Measurements from ENCODE around the gene ZNF311. TPM values are rescaled to one million over a fixed set of nuclear protein-coding genes. Genes with fewer than 3 reads are reported as not detected.

Gene ZNF311
- total and polyA plus RNA-seq, 8 donors: 0.19 to 1.2 (median 0.47) TPM

GRCh38 chr6:29008089-29008488, 3.0 kb upstream of the ZNF311 start:
- WGBS, 2 donors: 65 to 79% methylated on average over 2 of the region's 2 CpGs
- no peak for TF ChIP-seq CTCF (IDR thresholded peaks at IDR 0.05)
- no peak for FAIRE-seq
- no peak overlapping the region for H3K4me3 ChIP-seq
- no peak for ATAC-seq
- intact Hi-C loops (cut with DNase I): no loop called here
- peaks cover 0 to 18% (median 0%) of the 10 kb centered on the region in 4 donors for H3K27me3 ChIP-seq
- peaks cover 0 to 4% (median 3%) of the 10 kb centered on the region in 3 donors for H3K4me1 ChIP-seq
- H3K36me3 ChIP-seq: no peaks in the 10 kb centered on the region
- DNase-seq: no peak
- no peak overlapping the region for H3K27ac ChIP-seq
- H3K9me3 ChIP-seq: no peaks in the 10 kb centered on the region

- 77 to 82% methylated on average over 2 of the region's 2 CpGs for WGBS, 2 donors
- Histone ChIP-seq H3K27me3 (no peaks in the 10 kb centered on the region), H3K36me3 (no peaks in the 10 kb centered on the region), H3K27ac (no peak overlapping the region), H3K9me3 (no peaks in the 10 kb centered on the region), H3K4me3 (no peak overlapping the region), H3K4me1 (no peaks in the 10 kb centered on the region)
- ATAC-seq: no peak
- FAIRE-seq: no peak
- no peak for DNase-seq
- intact Hi-C loops (cut with DNase I): no loop called here
- no peak for TF ChIP-seq CTCF (IDR thresholded peaks at IDR 0.05)
These were observed 8.1 kb downstream of the ZNF311 start for GRCh38 chr6:28996844-28997510.

- H3K27me3 ChIP-seq: no peaks in the 10 kb centered on the region
- ATAC-seq: no peak
- no peak for FAIRE-seq
- no peak overlapping the region for H3K4me3 ChIP-seq
- DNase-seq: no peak
- WGBS, 2 donors: 89 to 92% methylated on average over 8 of the region's 8 CpGs
- H3K9me3 ChIP-seq: no peaks in the 10 kb centered on the region
- intact Hi-C loops (cut with DNase I): no loop called here
- no peak overlapping the region for H3K27ac ChIP-seq
- no peak for TF ChIP-seq CTCF (IDR thresholded peaks at IDR 0.05)
- no peaks in the 10 kb centered on the region for H3K36me3 ChIP-seq
- H3K4me1 ChIP-seq: no peaks in the 10 kb centered on the region
These were observed 9.9 kb downstream of the ZNF311 start for GRCh38 chr6:28995093-28995650.

- 9 to 15% methylated on average over 48 of the region's 48 CpGs for WGBS, 2 donors
- DNase-seq (peak in 4 of 6 donors; percentile 38 to 70 (median 68)), ATAC-seq (peak in 3 of 4 donors; percentile 14 to 63 (median 27)), FAIRE-seq (no peak)
- no peak overlapping the region for H3K27ac ChIP-seq
- intact Hi-C loops (cut with DNase I): no loop called here
- TF ChIP-seq CTCF (IDR thresholded peaks at IDR 0.05): peak in 1 of 4 donors; percentile 10
- H3K4me1 ChIP-seq: no peaks in the 10 kb centered on the region
- no peaks in the 10 kb centered on the region for H3K36me3 ChIP-seq
- peaks cover 0 to 5% (median 0%) of the 10 kb centered on the region in 4 donors for H3K27me3 ChIP-seq
- H3K4me3 ChIP-seq: peak overlapping the region in 3 of 4 donors; percentile 9 to 31 (median 14)
- no peaks in the 10 kb centered on the region for H3K9me3 ChIP-seq
These were observed 16.4 kb downstream of the ZNF311 start for GRCh38 chr6:28988536-28989311.
